AG08395 (cell line): ENCODE data around the gene FYN.
A peak's percentile ranks its signal among the peaks of the same experiment; 100 is the strongest.
"Not testable (repeated sequence)": the region's sequence is repeated elsewhere in the genome, so short reads cannot be mapped to it uniquely, and the experiment has no call there.

Source experiments
- DNase-seq: peaks from one replicate; pipeline ENCODE4 v3.0.0; 2012; ENCODE audit warnings: mixed read lengths, low spot score

FYN gene

GRCh38 chr6:111660531-111660930, 212.7 kb downstream of the FYN start:
- no peak for DNase-seq

DNA sequence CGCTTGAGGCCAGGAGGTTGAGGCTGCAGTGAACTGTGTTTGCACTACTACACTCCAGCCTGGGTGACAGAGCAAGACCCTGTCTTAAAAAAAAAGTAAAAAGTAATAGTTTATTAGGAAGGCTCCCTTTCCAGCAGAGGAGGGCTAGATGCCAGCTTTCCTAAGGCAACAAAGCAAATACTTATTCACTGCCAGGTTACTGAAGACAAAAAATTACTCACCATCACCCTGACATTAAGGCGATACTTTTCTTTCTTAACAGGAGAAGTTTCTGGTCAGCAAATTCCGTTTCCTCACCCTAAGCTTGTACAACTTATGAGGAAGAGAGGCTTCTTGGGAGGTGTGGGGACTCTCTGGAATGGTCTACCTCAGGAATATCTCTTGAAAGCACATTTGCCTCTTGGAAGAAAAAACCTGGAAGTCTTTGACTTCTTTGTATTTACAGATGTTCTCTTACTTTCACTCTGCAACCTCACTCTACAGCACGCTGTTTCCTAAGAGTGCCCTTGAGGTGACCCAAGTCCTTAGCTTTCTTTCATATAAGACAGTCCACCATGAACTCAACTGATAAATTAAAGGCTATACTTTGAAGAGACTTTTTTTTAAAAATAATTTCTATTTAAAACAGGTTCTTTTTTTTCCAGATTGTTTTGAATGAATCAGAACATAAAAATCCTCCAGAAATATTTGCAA, 214.6 kb downstream of the FYN start:
- peak; percentile 29 for DNase-seq

DNA sequence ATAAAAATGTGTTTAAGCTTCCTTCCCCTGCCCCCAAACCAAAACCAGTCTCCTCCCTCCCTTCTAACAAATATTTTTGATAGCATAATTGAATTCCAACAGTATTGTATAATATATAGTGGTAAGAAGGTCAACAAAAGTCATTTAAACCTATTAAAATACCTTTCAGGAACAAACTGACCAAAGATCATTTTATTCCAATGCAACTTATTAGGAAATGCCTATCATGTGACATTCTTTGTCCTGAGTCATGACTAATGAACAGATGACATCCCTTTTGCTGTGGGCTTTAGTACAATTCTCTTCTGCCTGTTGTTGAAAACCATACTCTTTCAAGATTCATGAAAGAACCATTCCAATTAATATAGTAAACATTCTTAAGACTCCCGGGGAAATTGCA, 216.1 kb downstream of the FYN start:
- DNase-seq = peak; percentile 75

DNA sequence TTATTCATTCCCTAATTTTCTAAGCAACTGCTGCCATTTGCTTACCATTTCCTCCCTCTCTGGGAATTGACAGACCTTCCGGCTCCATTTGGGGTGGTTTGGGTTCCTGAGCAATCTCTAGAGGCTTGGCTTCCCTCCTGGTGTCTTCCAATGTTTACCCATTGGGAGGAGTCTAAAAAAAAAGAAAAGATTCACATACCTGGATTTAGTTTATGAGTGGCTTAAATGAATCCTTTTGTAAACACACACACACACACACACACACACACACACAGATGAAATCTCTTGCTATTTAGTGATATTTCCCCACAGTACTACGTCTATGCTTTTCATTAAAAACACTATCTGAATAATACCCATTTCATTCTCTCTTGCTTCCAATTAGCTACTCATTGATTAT, 219.3 kb downstream of the FYN start:
- DNase-seq = no peak

DNA sequence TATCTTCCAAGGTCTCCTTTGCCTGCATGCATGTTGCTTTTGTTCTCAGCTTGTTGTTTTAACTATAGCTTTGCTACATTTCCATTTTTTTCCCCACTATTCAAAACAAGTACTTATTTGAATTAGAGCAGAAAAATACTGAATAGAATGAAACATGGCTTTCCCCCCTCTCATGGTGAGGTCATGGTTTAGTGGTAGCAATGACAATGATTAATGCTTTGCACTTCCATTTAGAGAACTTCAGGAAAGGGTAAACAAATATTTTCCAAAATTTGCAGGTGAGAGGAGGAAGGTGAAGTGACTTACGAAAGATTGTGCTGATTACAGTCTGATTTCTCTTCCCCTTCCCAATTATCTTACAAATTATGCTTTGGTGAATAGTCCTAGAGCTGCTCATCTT, 219.8 kb downstream of the FYN start:
- DNase-seq = no peak

DNA sequence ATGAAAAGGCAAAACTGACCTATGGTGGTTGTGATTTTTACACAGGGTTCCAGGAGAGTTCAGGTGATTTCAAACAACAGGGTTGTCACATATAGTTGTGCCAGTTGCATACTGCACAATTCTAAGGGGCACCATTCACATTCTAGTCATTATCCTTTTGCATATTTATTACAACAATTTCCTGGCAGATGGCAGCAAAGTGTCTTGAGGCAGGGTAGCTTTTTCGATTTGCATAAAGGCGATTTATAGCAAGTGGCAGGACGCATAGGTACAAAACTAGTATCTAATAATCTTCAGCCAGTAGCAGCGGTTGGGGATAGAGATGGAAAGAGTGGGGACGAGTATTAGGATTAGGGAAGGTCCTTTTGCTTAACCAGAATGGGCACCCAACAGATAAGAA, 221.1 kb downstream of the FYN start:
- no peak for DNase-seq

- no peak for DNase-seq
These were observed 221.8 kb downstream of the FYN start for GRCh38 chr6:111651185-111652034.

- no peak for DNase-seq
These were observed 223.2 kb downstream of the FYN start for GRCh38 chr6:111650049-111650448.

- no peak for DNase-seq
These were observed 225.2 kb downstream of the FYN start for GRCh38 chr6:111648100-111648499.

DNA sequence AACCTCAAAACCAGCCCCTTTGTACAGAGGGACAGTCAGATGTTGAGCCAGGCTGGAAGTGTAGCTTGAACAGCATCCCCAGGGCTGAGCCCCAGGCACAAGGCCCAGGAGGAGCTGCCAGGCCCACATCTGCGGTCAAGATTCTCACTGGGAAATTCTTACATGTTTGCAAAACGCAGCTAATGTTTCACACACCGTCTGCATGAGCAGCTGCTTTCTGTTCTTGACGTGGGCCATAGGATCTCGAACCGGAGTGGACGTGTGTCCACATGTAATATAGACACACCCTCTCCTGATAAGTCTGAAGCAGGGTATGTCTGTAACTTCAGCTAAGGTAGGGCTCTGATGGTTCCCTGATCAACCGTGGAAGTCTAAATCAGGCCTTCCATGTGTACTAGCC, 226.3 kb downstream of the FYN start:
- peak; percentile 84 for DNase-seq

GRCh38 chr6:111646034-111646433, 227.2 kb downstream of the FYN start:
- no peak for DNase-seq

DNA sequence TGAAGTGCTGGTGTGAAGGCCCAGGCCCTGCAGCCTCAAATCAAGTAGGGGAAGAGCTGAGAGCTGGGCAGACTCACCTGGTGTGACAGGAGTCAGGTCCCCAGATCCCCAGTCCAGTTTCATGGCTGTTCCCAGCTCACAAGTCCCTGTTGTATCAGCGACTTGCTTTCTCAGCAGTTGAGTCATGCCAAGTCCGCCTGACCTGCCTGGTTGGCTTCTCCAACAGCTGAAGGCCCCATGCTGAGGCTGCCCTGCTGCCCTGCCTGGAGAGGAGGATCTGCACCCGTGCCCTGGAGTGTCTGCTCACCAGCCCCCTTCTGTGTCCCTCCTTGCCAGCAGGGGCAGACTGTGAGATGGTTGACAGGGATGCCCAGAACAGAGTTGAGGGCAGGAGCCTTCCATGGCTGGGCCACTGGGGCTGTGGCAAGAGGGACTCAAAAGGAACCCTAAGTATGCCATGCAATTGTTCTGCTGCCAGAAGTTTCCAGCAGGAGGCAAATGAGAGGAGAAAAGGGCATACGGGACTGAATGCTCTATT, 228.3 kb downstream of the FYN start:
- DNase-seq = no peak

DNA sequence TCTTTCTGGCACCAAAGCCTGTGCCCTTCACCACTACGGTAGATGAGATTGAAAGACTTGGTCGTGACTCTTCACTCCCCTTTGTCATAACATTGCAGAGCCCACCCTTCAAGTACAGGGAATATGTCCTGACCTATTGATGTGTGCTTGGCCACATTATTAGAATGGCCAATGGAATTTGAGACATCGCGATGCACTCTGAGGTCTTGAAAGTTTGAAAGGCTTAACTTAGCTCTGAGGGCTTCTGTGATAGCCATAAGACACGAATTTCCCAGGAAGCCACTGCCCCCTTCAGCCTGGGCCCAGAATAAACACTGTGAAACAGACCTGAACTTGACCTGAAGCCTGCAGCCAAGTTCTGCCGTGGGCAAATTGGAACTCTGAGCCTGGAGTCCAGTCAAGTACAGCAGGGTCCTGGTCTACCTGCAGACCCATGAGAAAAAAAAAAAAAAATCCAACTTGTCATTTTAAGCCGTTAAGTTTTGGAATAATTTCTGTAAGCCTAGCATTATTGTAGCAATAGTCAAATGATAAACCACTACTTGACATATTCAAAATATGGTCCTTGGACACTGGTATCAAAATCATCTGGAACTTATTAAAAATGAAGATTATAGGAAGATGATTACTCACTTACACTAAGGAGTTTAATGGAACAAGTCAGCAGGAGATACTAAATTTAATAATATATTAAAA, 230.6 kb downstream of the FYN start:
- peak; percentile 77 for DNase-seq

DNA sequence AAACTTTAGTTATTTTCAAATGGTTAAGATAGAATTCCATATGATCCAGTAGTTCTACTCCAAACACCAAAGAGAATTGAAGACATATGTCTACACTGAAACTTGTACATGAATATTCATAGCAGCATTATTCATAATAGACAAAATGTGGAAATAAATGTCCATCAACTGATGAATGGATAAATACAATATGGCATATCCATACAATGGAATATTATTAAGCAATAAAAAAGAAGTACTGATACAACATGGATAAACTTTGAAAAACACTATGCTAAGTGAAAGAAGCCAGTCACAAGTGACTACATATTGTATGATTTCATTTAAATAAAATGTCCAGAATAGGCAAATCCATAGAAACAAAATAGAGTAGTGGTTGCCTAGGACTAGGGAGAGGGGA, 234.0 kb downstream of the FYN start:
- no peak for DNase-seq

DNA sequence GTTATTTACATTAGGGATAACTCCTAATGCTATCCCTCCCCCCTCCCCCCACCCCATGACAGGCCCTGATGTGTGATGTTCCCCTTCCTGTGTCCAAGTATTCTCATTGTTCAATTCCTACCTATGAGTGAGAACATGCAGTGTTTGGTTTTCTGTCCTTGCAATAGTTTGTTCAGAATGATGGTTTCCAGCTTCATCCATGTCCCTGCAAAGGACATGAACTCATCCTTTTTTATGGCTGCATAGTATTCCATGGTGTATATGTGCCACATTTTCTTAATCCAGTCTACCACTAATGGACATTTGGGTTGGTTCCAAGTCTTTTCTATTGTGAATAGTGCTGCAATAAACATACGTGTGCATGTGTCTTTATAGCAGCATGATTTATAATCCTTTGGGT, 238.3 kb downstream of the FYN start:
- not testable (repeated sequence) for DNase-seq

DNA sequence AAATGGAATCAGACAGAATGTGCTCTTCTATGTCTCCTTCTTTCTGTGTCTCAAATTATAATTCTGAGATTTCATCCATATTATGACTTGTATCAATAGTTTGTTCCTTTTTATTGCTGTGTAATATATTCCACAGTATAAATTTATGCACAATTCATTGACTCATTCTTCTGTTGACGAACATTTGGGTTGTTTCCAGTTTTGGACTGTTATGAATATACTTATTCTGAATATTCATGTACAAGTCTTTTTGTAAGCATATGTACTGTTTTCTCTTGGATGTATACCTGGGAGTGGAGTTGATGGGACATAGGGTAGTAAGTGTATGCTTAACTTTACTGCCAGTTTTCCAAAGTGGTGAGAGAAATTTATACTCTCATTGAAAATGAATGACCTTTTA, 239.4 kb downstream of the FYN start:
- no peak for DNase-seq

DNA sequence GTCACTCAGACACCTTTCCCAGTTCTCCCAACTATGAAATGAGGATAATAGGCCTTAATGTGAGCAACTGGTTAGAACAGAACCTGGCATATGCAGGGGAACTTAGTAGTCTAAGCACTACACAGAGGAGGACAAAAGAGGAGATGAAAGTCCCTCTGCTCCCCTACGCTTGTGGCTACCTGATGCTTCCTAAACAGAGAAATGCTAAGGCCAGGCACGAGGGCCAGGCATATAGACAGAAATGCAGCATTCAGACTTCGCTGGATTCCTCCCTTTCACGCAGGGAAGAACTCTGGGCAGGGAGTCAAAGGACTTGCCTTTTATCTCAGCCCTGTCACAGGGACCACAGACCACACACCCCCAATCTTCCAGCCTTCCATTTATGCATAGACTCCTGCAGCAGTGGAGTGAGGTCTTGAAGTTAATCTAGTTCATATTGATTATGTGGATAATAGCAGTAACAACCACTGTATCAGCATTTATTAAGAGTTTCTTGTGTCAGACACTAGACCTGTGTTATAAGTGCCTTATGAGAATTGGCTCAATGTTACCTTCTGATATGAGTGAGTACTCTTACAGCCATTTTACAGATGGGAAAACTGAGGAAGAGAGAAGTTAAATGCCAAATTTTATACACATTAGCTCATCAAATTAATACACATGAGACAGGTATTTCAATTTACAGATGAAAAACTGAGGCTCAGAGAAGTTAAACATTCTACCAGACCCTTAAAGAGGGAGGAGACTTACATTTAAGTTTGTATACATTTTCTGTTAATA, 240.6 kb downstream of the FYN start:
- no peak for DNase-seq

DNA sequence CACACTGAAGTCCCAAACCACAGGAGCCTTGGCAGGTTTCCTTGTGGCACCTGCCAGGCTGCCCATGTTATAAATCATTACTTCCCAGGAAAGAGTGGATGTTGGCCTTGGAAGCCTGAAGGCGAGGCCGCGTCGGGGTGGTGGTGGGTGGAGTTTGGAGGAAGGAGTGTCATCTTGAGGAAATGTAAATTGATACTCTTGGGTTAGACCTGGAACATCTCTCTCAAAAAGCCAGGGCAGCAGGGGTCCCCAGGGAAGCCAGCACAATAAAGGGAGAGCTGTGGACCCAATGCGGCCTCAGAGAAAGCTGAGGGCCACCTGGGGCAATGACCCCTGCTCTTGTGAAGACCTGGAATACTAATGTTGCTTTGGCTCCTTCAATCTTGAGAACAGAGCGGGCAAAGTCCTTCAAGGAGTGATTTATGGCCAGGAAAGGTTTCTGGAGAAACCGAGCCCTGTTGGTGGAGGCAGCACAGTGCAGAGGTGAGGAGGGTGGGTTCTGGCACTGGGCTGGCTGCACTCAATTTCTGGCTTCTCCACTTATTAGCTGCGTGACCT, 241.3 kb downstream of the FYN start:
- DNase-seq = no peak

GRCh38 chr6:111631018-111631417, 242.2 kb downstream of the FYN start:
- no peak for DNase-seq

DNA sequence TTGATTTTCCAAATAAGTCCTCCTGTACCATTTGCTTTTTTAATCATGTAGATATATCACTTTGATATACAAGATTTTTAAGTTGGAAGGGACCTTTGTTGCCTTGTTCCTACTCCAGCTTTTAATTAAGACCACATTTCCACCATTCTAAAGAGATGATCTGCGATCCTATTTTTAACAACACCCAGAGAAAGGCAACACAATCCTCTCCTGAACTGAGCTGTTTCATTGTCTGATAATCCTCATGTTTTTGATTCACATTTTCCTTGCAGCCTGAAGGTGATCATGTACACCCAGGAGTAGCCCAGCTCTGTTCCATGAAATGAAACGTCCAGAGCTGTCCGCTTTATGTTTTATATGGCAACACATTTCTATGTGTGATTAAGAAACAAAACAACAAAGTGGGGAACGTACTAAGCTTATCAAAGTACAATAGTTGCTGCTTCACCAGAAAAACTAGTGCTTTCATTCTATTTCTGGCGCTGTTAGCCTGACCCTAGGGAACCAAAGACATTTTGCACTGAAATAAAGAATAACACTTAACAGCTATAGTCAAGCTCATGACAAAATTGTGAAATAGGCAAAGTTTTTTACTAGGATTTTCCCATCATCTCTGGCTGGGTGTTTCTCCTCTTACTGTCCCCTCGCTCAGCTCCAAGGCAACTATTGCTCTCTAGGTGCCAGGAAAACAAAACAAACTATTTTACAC, 245.0 kb downstream of the FYN start:
- peak; percentile 68 for DNase-seq

- DNase-seq = no peak
These were observed 246.8 kb downstream of the FYN start for GRCh38 chr6:111626441-111626840.
